Epithelial cell of alveolus of lung (primary cell): ENCODE measurements around the gene SFN. TPM values are rescaled to one million over a fixed set of nuclear protein-coding genes. Genes with fewer than 3 reads are reported as not detected.

ENCODE experiments used
- total RNA-seq: library from RNA; depleted of rRNA; stranded (reverse); fragments of >200 nt; gene quantifications from 2 replicates; pipeline ENCODE4 v1.2.1, GENCODE V29; 2015

SFN gene
- 3.3 and 7.0 TPM in 2 replicates for total RNA-seq

DNA sequence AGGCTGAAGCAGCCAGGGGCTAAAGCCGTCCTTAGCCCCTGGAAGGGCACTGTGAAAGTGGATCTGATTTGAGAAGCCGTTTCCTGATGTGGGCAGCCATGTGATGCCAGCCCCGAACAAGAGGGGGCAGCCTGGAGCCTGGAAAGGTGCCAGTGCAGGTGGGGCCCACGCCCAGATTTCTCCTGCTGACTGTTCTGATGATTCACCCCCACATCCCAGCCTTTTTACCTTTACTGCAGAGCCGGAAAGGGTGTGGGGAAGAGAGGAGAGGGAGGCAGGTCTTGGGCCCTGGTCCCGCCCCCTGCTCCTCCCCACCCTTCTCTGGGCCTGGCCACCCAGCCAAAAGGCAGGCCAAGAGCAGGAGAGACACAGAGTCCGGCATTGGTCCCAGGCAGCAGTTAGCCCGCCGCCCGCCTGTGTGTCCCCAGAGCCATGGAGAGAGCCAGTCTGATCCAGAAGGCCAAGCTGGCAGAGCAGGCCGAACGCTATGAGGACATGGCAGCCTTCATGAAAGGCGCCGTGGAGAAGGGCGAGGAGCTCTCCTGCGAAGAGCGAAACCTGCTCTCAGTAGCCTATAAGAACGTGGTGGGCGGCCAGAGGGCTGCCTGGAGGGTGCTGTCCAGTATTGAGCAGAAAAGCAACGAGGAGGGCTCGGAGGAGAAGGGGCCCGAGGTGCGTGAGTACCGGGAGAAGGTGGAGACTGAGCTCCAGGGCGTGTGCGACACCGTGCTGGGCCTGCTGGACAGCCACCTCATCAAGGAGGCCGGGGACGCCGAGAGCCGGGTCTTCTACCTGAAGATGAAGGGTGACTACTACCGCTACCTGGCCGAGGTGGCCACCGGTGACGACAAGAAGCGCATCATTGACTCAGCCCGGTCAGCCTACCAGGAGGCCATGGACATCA, at the start of gene SFN:
TSS of gene SFN (plus strand) at position 369 of the 904 bp plus-strand sequence. CDS start at position 433, 64 bp downstream.

DNA sequence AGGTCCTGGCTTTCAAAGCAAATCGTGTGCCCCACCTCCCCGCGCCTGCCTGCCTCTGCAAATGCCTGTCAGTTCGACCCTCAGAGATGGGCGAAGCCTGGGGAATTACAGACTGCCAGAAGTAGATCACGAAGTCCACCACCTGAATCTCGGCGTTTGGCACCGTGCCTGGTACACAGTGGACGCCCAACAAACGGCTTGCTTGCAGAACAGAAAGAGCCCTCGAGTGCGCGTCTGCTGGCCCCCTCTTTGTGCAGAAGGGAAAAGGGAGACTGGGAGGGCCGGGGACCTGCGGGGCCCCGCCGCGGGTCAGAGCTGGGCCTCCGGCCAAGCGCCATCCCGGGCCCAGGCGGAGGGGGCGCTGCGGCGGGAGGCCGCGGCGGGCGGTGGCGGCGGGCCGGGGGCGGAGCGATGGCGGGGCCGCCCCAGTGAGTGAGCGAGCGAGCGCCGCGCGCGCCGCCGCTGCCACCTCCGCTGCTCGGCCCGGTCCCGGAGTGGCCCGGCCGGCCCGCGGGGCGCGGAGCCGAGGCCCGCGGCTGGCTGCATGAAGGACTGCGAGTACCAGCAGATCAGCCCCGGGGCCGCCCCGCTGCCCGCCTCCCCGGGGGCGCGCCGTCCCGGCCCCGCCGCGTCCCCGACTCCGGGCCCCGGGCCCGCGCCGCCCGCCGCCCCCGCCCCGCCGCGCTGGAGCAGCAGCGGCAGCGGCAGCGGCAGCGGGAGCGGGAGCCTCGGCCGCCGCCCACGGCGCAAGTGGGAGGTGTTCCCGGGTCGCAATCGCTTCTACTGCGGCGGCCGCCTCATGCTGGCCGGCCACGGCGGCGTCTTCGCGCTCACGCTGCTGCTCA, 36.5 kb upstream of the SFN start, which contains the start of gene ZDHHC18:
TSS of gene ZDHHC18 (plus strand) at position 428 of the 845 bp plus-strand sequence. CDS start at position 545, 117 bp downstream.

DNA sequence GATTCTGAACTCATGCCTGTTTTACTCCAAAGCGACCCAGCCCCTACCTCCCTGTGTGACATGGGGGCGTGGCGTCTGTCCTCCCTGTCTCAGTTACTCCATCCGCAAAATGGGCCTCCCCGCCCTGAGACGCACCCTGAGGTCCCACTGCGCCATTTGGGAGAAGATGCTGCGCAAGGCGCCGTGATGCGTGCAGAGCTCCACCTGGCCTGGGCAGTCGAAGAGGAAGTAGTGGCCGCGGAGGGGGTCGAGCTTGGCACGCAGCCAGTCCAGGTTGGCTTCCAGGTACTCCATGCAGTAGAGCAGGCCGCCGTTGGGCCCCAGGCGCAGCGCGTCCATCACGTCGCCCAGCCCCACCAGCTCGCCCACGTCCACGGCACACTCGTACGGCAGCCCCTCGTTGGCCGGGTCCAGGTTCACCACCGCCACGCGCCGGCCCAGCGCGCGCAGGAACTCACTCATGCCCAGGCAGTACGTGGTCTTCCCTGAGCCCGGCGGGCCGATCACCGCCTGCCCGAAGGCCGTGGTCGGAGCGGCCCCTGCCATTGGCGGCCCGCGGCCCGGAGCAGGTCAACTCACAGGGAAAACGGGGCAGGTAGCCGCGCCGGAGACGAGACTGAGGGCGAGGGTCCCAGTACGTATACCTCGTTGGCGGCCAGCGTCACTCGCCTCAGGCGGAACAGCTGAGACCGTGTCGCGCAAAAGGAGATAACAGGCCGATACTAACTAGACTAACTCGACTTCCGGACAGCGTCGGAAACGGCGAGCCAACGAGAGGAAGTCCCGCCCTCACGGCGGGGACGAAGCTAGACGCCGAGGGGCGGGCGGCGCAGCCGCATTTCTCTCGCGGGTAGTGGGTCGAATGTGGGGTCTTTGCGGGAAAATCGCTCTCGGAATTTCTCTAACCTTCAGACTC, 26.9 kb downstream of the SFN start, which contains the start of gene GPN2:
TSS of gene GPN2 (minus strand) at position 733 of the 916 bp plus-strand sequence. CDS start at position 546, 187 bp downstream.

DNA sequence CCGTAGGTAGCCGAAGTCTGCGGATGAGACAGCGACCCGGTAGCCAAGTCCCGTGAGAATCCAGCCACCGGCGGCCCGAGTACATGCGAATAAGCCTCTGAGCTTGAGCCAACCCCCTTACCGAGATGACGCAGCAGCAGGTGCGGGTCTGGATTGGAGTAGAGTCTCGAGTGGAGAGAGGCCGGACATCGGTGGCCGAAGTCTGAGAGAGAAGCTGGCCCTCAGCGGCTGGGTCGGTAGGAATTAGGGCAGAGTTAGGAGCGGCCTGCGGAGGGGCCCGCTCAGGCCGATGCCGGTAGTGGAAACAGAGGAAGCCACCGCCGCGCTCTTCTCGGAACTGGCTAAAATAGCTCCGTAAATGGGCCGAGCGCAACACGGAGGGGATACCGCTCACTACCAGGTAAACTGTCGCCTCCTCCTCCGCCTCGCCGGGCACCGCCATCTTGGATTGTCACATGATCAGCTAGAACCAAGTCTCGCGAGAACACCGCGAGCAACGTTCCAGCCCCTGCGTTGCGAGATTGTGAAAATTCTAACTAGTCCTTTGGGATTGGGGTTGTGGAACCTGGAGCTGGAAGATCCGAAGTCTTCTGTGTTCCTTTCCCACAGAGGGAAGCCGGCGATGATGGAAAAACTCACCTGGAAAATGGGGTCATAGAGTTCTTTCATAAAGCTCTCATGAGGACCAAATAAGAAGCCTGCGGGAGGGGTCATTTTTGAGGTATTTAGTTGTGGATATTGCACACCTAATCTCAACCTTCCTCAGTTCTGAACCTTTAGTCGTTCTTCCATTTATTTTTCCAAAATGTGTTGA, 37.3 kb downstream of the SFN start, which contains the start of gene GPATCH3:
TSS of gene GPATCH3 (minus strand) at position 467 of the 814 bp plus-strand sequence. CDS start at position 442, 25 bp downstream.

Other genes starting within 250 kb of the SFN start
- gene ARID1A, start 167.1 kb upstream of the SFN start, total RNA-seq: 24.4 and 52.9 TPM in 2 replicates
- gene PIGV, start 75.2 kb upstream of the SFN start, total RNA-seq: 11.1 and 31.1 TPM in 2 replicates
- 15.3 and 25.9 TPM in 2 replicates for gene ZDHHC18, start 36.5 kb upstream of the SFN start, total RNA-seq
- gene GPN2, start 27.1 kb downstream of the SFN start, total RNA-seq: 11.2 and 15.1 TPM in 2 replicates
- gene GPATCH3, start 37.3 kb downstream of the SFN start, total RNA-seq: 7.7 and 12.8 TPM in 2 replicates
- not detected in 2 replicates for gene NR0B2, start 50.8 kb downstream of the SFN start, total RNA-seq
- 51.8 and 75.1 TPM in 2 replicates for gene NUDC, start 58.6 kb downstream of the SFN start, total RNA-seq
- 1.7 TPM in 1 of 2 replicates, not detected in the other for gene KDF1, start 97.3 kb downstream of the SFN start, total RNA-seq
- 66.3 and 81.3 TPM in 2 replicates for gene TRNP1, start 130.5 kb downstream of the SFN start, total RNA-seq
- gene TENT5B, start 149.7 kb downstream of the SFN start, total RNA-seq: 0.56 and 6.1 TPM in 2 replicates